Midbrain (tissue), 1 donor: ENCODE results near the gene CEBPA.

Source experiments
- DNase-seq: peaks from one replicate; lab custom pipeline; 2025; lab: John Stamatoyannopoulos, UW

The CEBPA gene

GRCh38 chr19:33302175-33302973 lies at the start of gene CEBPA:
CEBPA (minus strand) TSS chr19:33302534; CDS start chr19:33302414, 120 bp downstream.
- DNase-seq, result peak; percentile 80

- DNase-seq, result no peak
Observed at GRCh38 chr19:33350538-33351309, 48.4 kb upstream of the CEBPA start.

- DNase-seq, result no peak
Observed at GRCh38 chr19:33349319-33350289, 47.3 kb upstream of the CEBPA start.

- DNase-seq, result no peak
Observed at GRCh38 chr19:33348301-33349010, 46.1 kb upstream of the CEBPA start.

GRCh38 chr19:33347300-33347699 lies 45.0 kb upstream of the CEBPA start:
- DNase-seq, result no peak

- DNase-seq, result no peak
Observed at GRCh38 chr19:33346665-33347064, 44.3 kb upstream of the CEBPA start.

GRCh38 chr19:33345163-33345562 lies 42.8 kb upstream of the CEBPA start:
- DNase-seq, result no peak

- DNase-seq, result no peak
Observed at GRCh38 chr19:33344573-33344925, 42.2 kb upstream of the CEBPA start.

GRCh38 chr19:33343859-33344572 lies 41.7 kb upstream of the CEBPA start:
- DNase-seq, result peak; percentile 20

GRCh38 chr19:33343301-33343700 lies 41.0 kb upstream of the CEBPA start:
- no peak for DNase-seq

- no peak for DNase-seq
Observed at GRCh38 chr19:33340991-33341390, 38.7 kb upstream of the CEBPA start.

GRCh38 chr19:33339016-33339984 lies 37.0 kb upstream of the CEBPA start:
- no peak for DNase-seq

- no peak for DNase-seq
Observed at GRCh38 chr19:33335446-33335845, 33.1 kb upstream of the CEBPA start.

GRCh38 chr19:33334271-33334670 lies 31.9 kb upstream of the CEBPA start:
- DNase-seq, result no peak

- no peak for DNase-seq
Observed at GRCh38 chr19:33333642-33334041, 31.3 kb upstream of the CEBPA start.

GRCh38 chr19:33333151-33333550 lies 30.8 kb upstream of the CEBPA start:
- DNase-seq, result no peak

GRCh38 chr19:33332248-33332647 lies 29.9 kb upstream of the CEBPA start:
- peak; percentile 58 for DNase-seq

- DNase-seq, result no peak
Observed at GRCh38 chr19:33329736-33330135, 27.4 kb upstream of the CEBPA start.

GRCh38 chr19:33329060-33329459 lies 26.7 kb upstream of the CEBPA start:
- DNase-seq, result no peak

GRCh38 chr19:33325920-33326319 lies 23.6 kb upstream of the CEBPA start:
- DNase-seq, result peak; percentile 75
